HCT116 (cell line): ENCODE data around the gene PIP4K2B.

ENCODE experiments used
- CTCF ChIP-seq, 3 experiments: fragments of 200-600 bp in 1 of 3; sonication (generic) in 1 of 3; IDR thresholded peaks in 2 of 3; conservative IDR thresholded peaks in 1 of 3; 2 replicates each; pipeline ENCODE4 v1.5.1; 2012 to 2017; ENCODE audit warnings: low read depth in 2 of 3, low read length in 2 of 3, antibody characterized with exemption in 1 of 3, borderline replicate concordance in 1 of 3, control low read depth in 1 of 3, mild to moderate bottlenecking in 1 of 3, mixed read lengths in 1 of 3, mixed run types in 1 of 3, moderate library complexity in 1 of 3; ENCODE audit not compliant: insufficient read depth in 1 of 3
- EZH2 ChIP-seq: fragments of 200-600 bp; sonication (generic); IDR thresholded peaks from 2 replicates; pipeline ENCODE4 v1.6.1; 2017; ENCODE audit warnings: antibody characterized with exemption, mixed run types
- EZH2phosphoT487 ChIP-seq: fragments of 200-600 bp; IDR thresholded peaks from 2 replicates; pipeline ENCODE4 v1.6.1; 2018; ENCODE audit warnings: antibody characterized with exemption, borderline replicate concordance
- JUND ChIP-seq: IDR thresholded peaks from 2 replicates; pipeline ENCODE4 v1.6.1; 2012
- MAX ChIP-seq: IDR thresholded peaks from 2 replicates; pipeline ENCODE4 v1.6.1; 2012
- POLR2A ChIP-seq: IDR thresholded peaks from 2 replicates; pipeline ENCODE4 v1.7.0; 2011; ENCODE audit warnings: borderline replicate concordance; ENCODE audit not compliant: insufficient read depth, insufficient read length; ENCODE audit errors: extremely low read depth
- RAD21 ChIP-seq: IDR thresholded peaks from 2 replicates; pipeline ENCODE4 v1.6.1; 2012; ENCODE audit warnings: low read depth, mild to moderate bottlenecking
- YY1 ChIP-seq: IDR thresholded peaks from 2 replicates; pipeline ENCODE4 v1.6.1; 2011; ENCODE audit warnings: low read length, low read depth, moderate library complexity, mild to moderate bottlenecking; ENCODE audit not compliant: insufficient replicate concordance; ENCODE audit errors: extremely low read depth
- ZFX ChIP-seq: fragments of 450-650 bp; IDR thresholded peaks from 2 replicates; pipeline ENCODE4 v1.6.1; 2017

GRCh38 chr17:38799501-38800236 is at the start of gene PIP4K2B:
- TF ChIP-seq CTCF (IDR thresholded peaks at IDR 0.05 in 2 of 3, conservative IDR thresholded peaks at IDR 0.05 in 1 of 3; ENCODE audit: borderline replicate concordance in 1 of 3, insufficient read depth in 1 of 3, low read depth in 2 of 3, low read length in 2 of 3), result no peak
- TF ChIP-seq YY1, result peak; percentile 95
- TF ChIP-seq EZH2, result no peak
- peak; percentile 73 for TF ChIP-seq JUND
- peak; percentile 65 for TF ChIP-seq POLR2A
- peak; percentile 65 for TF ChIP-seq MAX
- TF ChIP-seq EZH2phosphoT487, result no peak
- TF ChIP-seq RAD21, result no peak
- no peak for TF ChIP-seq ZFX
